RPMI7951 (cell line): Measurements from ENCODE around the gene CAMK2N2. TPM values are rescaled to one million over a fixed set of nuclear protein-coding genes. Genes with fewer than 3 reads are reported as not detected.

ENCODE experiments used
- DNase-seq: peaks from one replicate; pipeline ENCODE4 v3.0.0-alpha.2; 2012; ENCODE audit warnings: low read depth
- total RNA-seq: library from RNA; depleted of rRNA; stranded (reverse); fragments of >200 nt; shearing (Covaris generic); gene quantifications from 2 replicates; pipeline ENCODE4 v1.2.3, GENCODE V29; 2014; rRNA removed

CAMK2N2 gene
- 0.29 and 0.96 TPM in 2 replicates for total RNA-seq

DNA sequence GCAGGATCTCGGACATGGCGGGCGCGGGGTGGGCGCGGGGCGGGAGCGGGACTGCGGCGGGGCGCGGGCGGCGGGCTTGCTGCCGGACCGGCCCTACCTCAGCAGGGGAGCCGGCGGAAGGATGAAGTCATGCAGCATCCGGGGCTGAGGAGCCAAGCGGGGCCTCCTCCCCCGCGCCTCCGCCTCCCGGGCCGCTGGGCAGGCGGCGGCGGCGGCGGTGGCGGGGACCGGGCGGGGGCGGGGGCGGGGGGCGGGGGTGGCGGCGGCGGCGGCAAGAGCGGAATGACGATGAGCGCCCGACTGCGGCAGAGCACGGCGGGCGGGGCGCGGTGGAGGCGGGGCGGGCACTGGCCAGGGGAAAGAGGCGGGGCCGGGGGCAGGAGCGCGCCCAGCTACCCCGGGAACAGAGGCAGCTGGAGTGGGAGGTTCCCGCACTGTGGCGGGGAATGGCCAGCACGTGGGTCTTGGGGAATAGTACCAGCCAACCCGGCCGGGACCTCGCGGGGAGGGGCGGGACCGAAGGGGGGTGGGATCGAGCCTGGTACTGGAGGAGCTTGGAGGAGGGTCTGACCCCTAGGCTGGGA lies at the start of gene CAMK2N2:
TSS of gene CAMK2N2 (minus strand) at position 284 of the 584 bp plus-strand sequence. CDS start at position 16, 268 bp downstream.
- DNase-seq = peak; percentile 72

DNA sequence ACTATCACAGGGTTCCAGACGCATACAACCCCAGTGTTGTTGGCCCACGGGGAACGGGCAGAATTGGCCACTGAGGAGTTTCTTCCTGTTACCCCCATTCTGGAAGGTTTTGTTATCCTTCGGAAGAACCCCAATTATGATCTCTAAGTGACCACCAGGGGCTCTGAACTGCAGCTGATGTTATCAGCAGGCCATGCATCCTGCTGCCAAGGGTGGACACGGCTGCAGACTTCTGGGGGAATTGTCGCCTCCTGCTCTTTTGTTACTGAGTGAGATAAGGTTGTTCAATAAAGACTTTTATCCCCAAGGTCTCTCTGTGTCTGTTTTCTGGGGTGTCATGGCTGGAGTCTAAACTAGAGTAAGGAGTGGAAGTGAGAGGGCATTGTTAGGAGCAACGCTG lies 47.4 kb upstream of the CAMK2N2 start:
- no peak for DNase-seq

DNA sequence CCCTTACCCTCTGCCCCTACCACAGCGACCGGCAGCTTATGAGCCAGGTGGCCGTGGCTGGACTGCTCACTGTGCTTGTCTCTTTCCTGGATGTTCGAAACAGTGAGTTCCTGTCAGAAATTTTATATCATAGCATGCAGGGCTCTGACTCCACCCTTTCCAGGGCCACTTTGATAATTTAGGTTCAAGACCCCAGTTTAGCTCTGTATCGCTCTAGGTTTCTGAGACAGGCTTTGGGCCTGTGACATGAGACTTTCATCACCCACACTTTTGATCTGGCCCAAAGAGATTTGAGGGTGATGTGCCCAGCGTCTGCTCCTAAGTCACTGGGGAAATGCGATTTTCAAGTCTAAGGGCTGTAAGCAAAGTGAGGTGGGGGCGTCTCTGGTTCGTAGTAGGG lies 46.6 kb upstream of the CAMK2N2 start:
- DNase-seq = no peak

GRCh38 chr3:184306341-184306972 lies 45.1 kb upstream of the CAMK2N2 start:
- no peak for DNase-seq

DNA sequence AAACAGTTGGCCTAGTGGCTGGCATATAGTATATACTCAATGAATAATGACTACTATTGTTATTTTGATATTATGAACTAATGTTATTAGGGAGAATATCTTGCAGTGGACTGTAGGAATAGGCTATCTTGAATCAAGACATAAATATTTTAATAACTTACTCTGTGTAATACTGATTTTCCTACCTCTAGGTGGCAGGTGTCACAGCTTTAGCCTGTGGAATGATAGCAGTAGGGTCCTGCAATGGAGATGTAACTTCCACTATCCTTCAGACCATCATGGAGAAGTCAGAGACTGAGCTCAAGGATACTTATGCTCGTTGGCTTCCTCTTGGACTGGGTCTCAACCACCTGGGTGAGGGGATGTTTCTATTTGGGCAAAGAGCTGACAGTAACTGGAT lies 44.2 kb upstream of the CAMK2N2 start:
- peak; percentile 27 for DNase-seq

DNA sequence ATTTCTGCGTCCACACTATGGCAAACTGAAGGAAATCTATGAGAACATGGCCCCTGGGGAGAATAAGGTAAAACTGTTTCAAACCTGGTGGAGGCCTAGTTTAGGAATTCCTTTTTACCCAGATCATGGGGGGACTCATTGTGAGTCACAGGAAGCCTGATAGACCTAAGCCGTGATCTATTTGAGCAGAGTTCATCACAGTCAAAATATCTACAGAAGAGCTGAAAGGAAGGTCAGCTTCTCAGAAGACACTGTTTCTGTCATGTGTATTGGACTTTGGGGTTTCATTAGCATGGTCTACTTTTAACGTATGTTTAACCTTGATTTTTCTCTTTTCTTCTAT lies 39.0 kb upstream of the CAMK2N2 start:
- DNase-seq = peak; percentile 73

- peak; percentile 51 for DNase-seq
Observed at GRCh38 chr3:184299488-184300377, 38.4 kb upstream of the CAMK2N2 start.

DNA sequence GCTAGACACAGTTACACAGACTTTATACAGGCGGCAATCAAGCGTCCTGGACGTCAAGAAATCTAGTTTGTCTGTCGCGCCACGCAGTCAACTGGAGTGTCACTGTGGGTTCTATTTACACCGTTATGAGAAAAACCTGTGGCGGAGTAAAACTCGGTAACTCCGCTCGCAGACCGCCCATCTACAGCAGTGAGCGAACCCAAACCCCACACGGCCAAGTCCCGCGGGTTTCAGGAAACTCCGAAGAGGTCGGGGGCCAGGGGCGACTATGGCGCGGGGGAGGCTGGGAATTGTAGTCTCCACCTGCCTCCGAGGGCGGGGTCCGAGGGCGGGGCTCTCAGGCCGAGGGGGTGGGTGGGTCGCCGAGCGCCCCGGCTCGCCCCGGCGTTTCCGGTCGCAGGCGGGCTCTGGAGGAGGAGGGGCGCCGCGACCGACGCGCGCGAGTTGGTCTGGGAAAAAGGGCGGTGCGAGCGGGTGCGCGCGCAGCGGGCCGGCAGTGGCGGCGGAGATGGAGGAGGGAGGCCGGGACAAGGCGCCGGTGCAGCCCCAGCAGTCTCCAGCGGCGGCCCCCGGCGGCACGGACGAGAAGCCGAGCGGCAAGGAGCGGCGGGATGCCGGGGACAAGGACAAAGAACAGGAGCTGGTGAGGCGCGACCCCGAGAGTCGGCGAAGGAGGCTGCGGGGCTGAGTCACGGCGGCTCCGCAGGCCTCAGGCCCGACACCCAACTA lies 37.6 kb upstream of the CAMK2N2 start, which contains the start of gene PSMD2:
TSS of gene PSMD2 (plus strand) at position 483 of the 729 bp plus-strand sequence. CDS start at position 509, 26 bp downstream.
- DNase-seq = peak; percentile 96

GRCh38 chr3:184296616-184297015 lies 35.3 kb upstream of the CAMK2N2 start:
- no peak for DNase-seq

DNA sequence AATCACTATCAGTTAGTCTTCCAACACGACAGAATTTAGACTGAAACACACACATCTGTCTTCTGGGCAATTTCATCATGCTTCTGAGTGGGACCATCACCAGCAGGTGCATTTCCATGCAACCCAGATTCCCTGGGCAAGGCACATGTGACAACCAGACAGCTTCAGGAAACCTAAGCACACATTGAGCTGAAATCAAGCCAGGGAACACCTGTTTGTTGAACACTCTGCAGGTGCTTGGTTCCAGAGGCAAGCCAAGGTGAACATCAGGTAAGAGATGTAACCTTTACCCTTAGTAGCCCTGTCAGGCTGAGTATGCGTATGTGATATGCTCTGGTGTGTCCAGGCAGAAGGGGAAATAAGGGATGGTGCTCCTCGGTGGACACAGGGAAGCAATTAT lies 34.4 kb upstream of the CAMK2N2 start:
- no peak for DNase-seq

DNA sequence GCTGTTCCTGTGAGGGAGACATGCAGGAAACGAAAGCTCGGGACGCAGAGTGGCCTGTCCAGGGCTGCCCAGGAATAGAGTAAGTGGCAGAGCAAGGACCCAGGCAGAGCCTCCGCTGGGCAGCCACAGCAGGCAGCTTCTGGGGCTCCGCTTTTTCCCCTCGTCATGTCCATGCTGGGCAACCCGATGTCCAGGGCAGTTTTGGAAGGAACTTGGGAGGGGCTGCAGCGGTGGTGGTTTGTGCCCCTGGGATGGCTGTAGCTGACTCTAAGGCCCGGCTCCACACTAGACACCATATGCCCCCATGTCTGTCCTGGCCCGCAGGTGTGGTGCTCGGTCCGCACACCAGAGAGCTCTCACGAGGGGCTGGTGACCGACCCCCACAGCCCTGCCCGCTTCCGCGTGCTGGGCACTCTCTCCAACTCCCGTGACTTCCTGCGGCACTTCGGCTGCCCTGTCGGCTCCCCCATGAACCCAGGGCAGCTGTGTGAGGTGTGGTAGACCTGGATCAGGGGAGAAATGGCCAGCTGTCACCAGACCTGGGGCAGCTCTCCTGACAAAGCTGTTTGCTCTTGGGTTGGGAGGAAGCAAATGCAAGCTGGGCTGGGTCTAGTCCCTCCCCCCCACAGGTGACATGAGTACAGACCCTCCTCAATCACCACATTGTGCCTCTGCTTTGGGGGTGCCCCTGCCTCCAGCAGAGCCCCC lies 30.5 kb upstream of the CAMK2N2 start:
- no peak for DNase-seq

DNA sequence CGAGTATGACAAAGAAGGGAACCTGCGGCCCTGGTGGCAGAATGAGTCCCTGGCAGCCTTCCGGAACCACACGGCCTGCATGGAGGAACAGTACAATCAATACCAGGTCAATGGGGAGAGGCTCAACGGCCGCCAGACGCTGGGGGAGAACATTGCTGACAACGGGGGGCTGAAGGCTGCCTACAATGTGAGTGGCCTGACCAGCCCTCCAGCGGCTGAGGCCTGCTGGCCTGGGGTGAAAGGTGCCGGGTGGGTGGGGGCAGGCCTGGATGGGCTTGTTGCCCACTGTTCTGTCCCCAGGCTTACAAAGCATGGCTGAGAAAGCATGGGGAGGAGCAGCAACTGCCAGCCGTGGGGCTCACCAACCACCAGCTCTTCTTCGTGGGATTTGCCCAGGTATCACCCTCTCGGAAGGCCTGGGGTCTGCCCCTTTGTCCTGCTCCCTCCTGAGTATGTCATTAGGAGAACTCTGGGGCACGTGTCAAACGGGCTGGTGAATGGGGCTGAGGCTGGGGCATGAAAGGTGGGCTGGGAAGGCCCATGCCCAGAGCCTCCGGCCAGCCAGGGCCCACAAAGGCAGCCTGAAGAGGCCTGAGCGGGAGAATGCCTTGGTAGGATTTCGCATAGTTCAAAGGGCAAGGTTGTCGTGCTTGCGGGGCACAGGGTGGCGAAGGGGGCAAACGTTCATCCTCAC lies 29.8 kb upstream of the CAMK2N2 start:
- no peak for DNase-seq

- no peak for DNase-seq
Observed at GRCh38 chr3:184290331-184290730, 29.0 kb upstream of the CAMK2N2 start.

- peak; percentile 47 for DNase-seq
Observed at GRCh38 chr3:184289426-184289938, 28.1 kb upstream of the CAMK2N2 start.

- DNase-seq = peak; percentile 71
Observed at GRCh38 chr3:184284696-184285095, 23.3 kb upstream of the CAMK2N2 start.

DNA sequence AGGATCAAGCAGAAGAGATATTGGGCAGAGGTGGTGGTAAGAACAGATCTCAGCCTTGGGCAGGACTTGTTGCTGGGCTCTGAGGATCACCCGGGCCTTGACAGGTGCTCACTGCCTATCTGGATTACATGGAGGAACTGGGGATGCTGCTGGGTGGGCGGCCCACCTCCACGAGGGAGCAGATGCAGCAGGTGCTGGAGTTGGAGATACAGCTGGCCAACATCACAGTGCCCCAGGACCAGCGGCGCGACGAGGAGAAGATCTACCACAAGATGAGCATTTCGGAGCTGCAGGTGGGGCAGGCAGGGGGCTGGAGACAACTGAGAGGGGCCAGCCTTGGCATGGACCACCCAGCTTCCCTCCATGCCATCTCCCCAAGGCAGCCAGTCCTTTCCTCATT lies 22.3 kb upstream of the CAMK2N2 start:
- DNase-seq = no peak

- DNase-seq = no peak
Observed at GRCh38 chr3:184282941-184283340, 21.6 kb upstream of the CAMK2N2 start.

DNA sequence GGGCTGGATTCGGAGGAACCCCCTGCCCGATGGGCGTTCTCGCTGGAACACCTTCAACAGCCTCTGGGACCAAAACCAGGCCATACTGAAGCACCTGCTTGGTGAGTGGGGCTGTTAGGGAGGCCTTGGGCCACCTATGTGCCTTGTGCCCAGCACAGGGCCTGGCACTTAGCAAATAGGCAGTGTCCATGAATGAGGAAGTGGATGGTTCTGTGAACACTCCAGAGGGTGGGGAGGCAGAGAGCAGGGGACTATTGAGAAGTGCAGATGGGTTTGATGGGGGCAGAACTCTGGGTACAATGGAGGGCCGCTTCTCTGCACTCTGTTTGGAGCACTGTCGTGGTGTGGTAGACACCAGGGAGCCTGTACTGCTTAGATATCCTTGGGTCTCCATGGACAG lies 16.0 kb upstream of the CAMK2N2 start:
- DNase-seq = no peak

- DNase-seq = no peak
Observed at GRCh38 chr3:184275961-184276910, 14.9 kb upstream of the CAMK2N2 start, which contains the start of gene ECE2. TSS of gene ECE2 (plus strand) at chr3:184276022. CDS start at chr3:184276154, 132 bp downstream.
